Brain microvascular endothelial cell (primary cell): ENCODE measurements around the gene TCF3.
"Not testable (repeated sequence)": the region's sequence is repeated elsewhere in the genome, so short reads cannot be mapped to it uniquely, and the experiment has no call there.

Experiments used
- DNase-seq: peaks from one replicate; pipeline ENCODE4 v3.0.0-alpha.2; 2020
- H3K27ac ChIP-seq: fragments of 250-450 bp; sonication (Bioruptor Pico); 2 replicates; pipeline ENCODE4 v1.5.1; 2020; ENCODE audit warnings: mild to moderate bottlenecking, moderate library complexity
- H3K27me3 ChIP-seq: fragments of 250-450 bp; sonication (Bioruptor Pico); replicated peaks from 2 replicates; pipeline ENCODE4 v1.5.1; 2020; ENCODE audit warnings: mild to moderate bottlenecking
- H3K36me3 ChIP-seq: fragments of 250-450 bp; sonication (Bioruptor Pico); replicated peaks from 2 replicates; pipeline ENCODE4 v1.5.1; 2020; ENCODE audit warnings: mild to moderate bottlenecking
- H3K4me3 ChIP-seq: 2 replicates; pipeline ENCODE4 v1.5.1; 2011; ENCODE audit warnings: low read depth, mild to moderate bottlenecking, control low read depth, low read length, moderate library complexity
- CTCF ChIP-seq: IDR thresholded peaks from 2 replicates; pipeline ENCODE4 v1.5.1; 2011; ENCODE audit warnings: low read depth, mild to moderate bottlenecking, moderate library complexity, low read length, control low read depth, inconsistent platforms; ENCODE audit errors: missing control alignments
- in situ Hi-C: cut with HindIII; loops from 2 replicates; pipeline ENCODE4 v1.10.0; 2017; ENCODE audit warnings: low sequenced_read_pairs, low pct_ligation_motif_present

TCF3 gene

GRCh38 chr19:1691589-1692290 is 39.3 kb upstream of the TCF3 start:
- Histone ChIP-seq H3K27me3 (peaks cover 13% of the 10 kb centered on the region), H3K36me3 (no peaks in the 10 kb centered on the region), H3K27ac (no peak overlapping the region), H3K4me3 (no peak overlapping the region)
- no peak for DNase-seq
- TF ChIP-seq CTCF: no peak
- in situ Hi-C loops: no loop called here

GRCh38 chr19:1690699-1691307 is 38.4 kb upstream of the TCF3 start:
- in situ Hi-C loops: no loop called here
- Histone ChIP-seq H3K27me3 (peaks cover 13% of the 10 kb centered on the region), H3K4me3 (no peak overlapping the region), H3K27ac (no peak overlapping the region), H3K36me3 (no peaks in the 10 kb centered on the region)
- TF ChIP-seq CTCF: no peak
- DNase-seq: no peak

- peaks cover 15% of the 10 kb centered on the region for H3K27me3 ChIP-seq
- H3K27ac ChIP-seq, H3K36me3 ChIP-seq, H3K4me3 ChIP-seq, DNase-seq, in situ Hi-C loops: not testable (repeated sequence)
Observed at GRCh38 chr19:1685785-1686184, 33.4 kb upstream of the TCF3 start.

GRCh38 chr19:1685046-1685445 is 32.6 kb upstream of the TCF3 start:
- H3K4me3 ChIP-seq: no peak overlapping the region
- TF ChIP-seq CTCF: no peak
- in situ Hi-C loops: no loop called here

GRCh38 chr19:1684573-1684912 is 32.1 kb upstream of the TCF3 start:
- no peaks in the 10 kb centered on the region for H3K36me3 ChIP-seq
- in situ Hi-C loops: no loop called here
- peaks cover 11% of the 10 kb centered on the region for H3K27me3 ChIP-seq
- no peak for DNase-seq
- TF ChIP-seq CTCF: no peak
- H3K27ac ChIP-seq: no peak overlapping the region
- no peak overlapping the region for H3K4me3 ChIP-seq

More at GRCh38 chr19:1685046-1685445, 32.6 kb upstream of the TCF3 start:
- no peak for DNase-seq
- Histone ChIP-seq H3K27me3 (peaks cover 11% of the 10 kb centered on the region), H3K27ac (no peak overlapping the region), H3K36me3 (no peaks in the 10 kb centered on the region)

- no peak for DNase-seq
- H3K27ac ChIP-seq: no peak overlapping the region
- in situ Hi-C loops: no loop called here
- no peak for TF ChIP-seq CTCF
- peaks cover 11% of the 10 kb centered on the region for H3K27me3 ChIP-seq
- H3K4me3 ChIP-seq: no peak overlapping the region
- H3K36me3 ChIP-seq: no peaks in the 10 kb centered on the region
Observed at GRCh38 chr19:1683869-1684572, 31.6 kb upstream of the TCF3 start.
